A673 (cell line): ENCODE results near the gene TBC1D20.
A peak's percentile ranks its signal among the peaks of the same experiment; 100 is the strongest.

Source experiments
- EZH2 ChIP-seq: fragments of 200-600 bp; sonication (generic); IDR thresholded peaks from 2 replicates; pipeline ENCODE4 v1.6.1; 2017; ENCODE audit warnings: borderline replicate concordance, low read depth, mild to moderate bottlenecking, mixed read lengths, antibody characterized with exemption, low read length; ENCODE audit not compliant: poor library complexity, severe bottlenecking
- TF ChIP-seq, protein P1 (sequence below): fragments of 300-800, 200-600 bp; sonication (generic); conservative IDR thresholded peaks from 2 replicates; pipeline ENCODE4 v1.5.1; 2017; ENCODE audit warnings: low read depth, mild to moderate bottlenecking, antibody characterized with exemption, low read length, moderate library complexity, mixed read lengths

DNA sequence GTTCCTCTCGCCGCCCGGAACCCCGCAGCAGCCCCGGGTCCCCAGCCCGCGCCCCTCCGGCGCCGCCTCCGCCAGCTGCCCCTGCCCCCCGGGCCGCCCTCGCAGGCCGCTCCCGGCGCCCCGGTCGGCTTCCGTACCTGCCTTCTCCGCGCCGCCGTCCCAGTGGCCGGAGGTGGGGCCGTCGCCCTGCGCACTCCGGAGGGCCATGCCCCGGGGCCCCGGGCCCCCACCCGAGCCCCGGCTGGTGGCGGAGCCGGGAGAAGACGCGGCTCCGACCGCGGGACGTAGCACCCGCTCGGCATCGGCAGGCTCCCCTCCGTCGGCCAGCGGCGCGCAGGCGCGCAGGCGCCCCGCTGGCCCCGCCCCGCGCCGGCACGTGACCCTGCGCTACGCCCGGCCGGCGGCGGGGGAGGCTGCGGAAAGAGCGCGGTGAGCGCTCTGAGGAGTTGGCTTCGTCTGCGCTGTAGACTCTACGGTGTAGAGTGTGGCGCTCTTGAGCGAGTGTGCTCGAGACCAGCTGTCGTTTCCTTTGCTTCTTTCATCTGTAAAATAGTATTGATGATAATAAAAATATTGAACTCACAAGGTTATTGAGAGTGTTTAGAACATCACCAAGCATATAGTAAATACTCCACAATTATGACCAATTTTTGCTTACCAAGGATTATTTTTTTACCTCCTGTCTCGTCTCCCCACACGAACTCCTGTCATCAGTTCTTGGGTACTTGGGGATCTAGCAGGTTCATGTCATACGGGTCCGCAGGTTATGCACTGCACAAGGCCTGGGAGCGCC, at the start of gene TBC1D20:
- TF ChIP-seq, protein P1, sequence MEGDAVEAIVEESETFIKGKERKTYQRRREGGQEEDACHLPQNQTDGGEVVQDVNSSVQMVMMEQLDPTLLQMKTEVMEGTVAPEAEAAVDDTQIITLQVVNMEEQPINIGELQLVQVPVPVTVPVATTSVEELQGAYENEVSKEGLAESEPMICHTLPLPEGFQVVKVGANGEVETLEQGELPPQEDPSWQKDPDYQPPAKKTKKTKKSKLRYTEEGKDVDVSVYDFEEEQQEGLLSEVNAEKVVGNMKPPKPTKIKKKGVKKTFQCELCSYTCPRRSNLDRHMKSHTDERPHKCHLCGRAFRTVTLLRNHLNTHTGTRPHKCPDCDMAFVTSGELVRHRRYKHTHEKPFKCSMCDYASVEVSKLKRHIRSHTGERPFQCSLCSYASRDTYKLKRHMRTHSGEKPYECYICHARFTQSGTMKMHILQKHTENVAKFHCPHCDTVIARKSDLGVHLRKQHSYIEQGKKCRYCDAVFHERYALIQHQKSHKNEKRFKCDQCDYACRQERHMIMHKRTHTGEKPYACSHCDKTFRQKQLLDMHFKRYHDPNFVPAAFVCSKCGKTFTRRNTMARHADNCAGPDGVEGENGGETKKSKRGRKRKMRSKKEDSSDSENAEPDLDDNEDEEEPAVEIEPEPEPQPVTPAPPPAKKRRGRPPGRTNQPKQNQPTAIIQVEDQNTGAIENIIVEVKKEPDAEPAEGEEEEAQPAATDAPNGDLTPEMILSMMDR = peak; percentile 44
- TF ChIP-seq EZH2 = no peak
